Colonic mucosa (tissue), 4 donors: ENCODE results near the gene DHCR24. TPM values are rescaled to one million over a fixed set of nuclear protein-coding genes. Genes with fewer than 3 reads are reported as not detected.

Source experiments
- DNase-seq: peaks from one replicate; pipeline ENCODE4 v3.0.0-alpha.2; 2020
- H3K27ac ChIP-seq: fragments of 200-600 bp; one replicate; pipeline ENCODE4 v1.8.0; 2021
- H3K27me3 ChIP-seq: fragments of 200-600 bp; one replicate; pipeline ENCODE4 v1.8.0; 2021
- H3K36me3 ChIP-seq: fragments of 200-600 bp; one replicate; pipeline ENCODE4 v1.8.0; 2021
- H3K4me1 ChIP-seq: fragments of 200-600 bp; one replicate; pipeline ENCODE4 v1.8.0; 2021; ENCODE audit warnings: mild to moderate bottlenecking
- H3K4me3 ChIP-seq: fragments of 200-600 bp; one replicate; pipeline ENCODE4 v1.8.0; 2021
- H3K9ac ChIP-seq, 2 donors: one replicate each; pipeline ENCODE4 v1.7.0; 2013; ENCODE audit warnings: control low read depth in 2 of 2, low read depth in 2 of 2, low read length in 2 of 2
- H3K9me3 ChIP-seq: fragments of 200-600 bp; one replicate; pipeline ENCODE4 v1.8.0; 2021
- CTCF ChIP-seq: fragments of 200-600 bp; IDR thresholded peaks from one replicate; pipeline ENCODE4 v1.8.0; 2022; ENCODE audit warnings: antibody characterized with exemption, mild to moderate bottlenecking
- intact Hi-C: fragments of 100-400 bp; cut with DNase I; formaldehyde crosslinking; loops from one replicate; pipeline ENCODE4 v1.14.1; 2022
- total RNA-seq, 2 donors: library from RNA; stranded (reverse); fragmentation: NEBNext Ultra II Directional in 1 of 2; extraction: Animal tissue kit (Norgen Biotek cat#: 25700) in 1 of 2; gene quantifications; one replicate each; pipeline ENCODE4 v1.2.1, GENCODE V29; 2021
- donor health status: healthy.
- donor health status: DM: no; HTN: no; CAD: no.
- donor health status: DM: no; HTN: no; CAD: no.

Gene DHCR24
- total RNA-seq, 2 donors from 2014 or later, result 254 to 310 TPM

GRCh38 chr1:54864460-54865208, 22.4 kb downstream of the DHCR24 start:
- intact Hi-C loops, result no loop called here
- H3K36me3 ChIP-seq, result no peaks in the 10 kb centered on the region
- no peak for DNase-seq
- H3K4me1 ChIP-seq, result no peaks in the 10 kb centered on the region
- no peaks in the 10 kb centered on the region for H3K9me3 ChIP-seq
- no peaks in the 10 kb centered on the region for H3K27me3 ChIP-seq
- no peak for TF ChIP-seq CTCF
- no peak overlapping the region for H3K9ac ChIP-seq
- no peak overlapping the region for H3K4me3 ChIP-seq
- H3K27ac ChIP-seq, result no peak overlapping the region

GRCh38 chr1:54863267-54863665, 23.7 kb downstream of the DHCR24 start:
- intact Hi-C loops, result no loop called here
- Histone ChIP-seq H3K9me3 (no peaks in the 10 kb centered on the region), H3K36me3 (no peaks in the 10 kb centered on the region), H3K4me3 (no peak overlapping the region), H3K9ac (no peak overlapping the region), H3K4me1 (no peaks in the 10 kb centered on the region), H3K27me3 (no peaks in the 10 kb centered on the region), H3K27ac (no peak overlapping the region)
- no peak for TF ChIP-seq CTCF
- no peak for DNase-seq

- Histone ChIP-seq H3K9ac (no peak overlapping the region), H3K36me3 (no peaks in the 10 kb centered on the region)
- no peak for DNase-seq
These were observed 25.8 kb downstream of the DHCR24 start for GRCh38 chr1:54861070-54861761.

GRCh38 chr1:54859700-54860391, 27.1 kb downstream of the DHCR24 start:
- intact Hi-C loops, result no loop called here
- Histone ChIP-seq H3K27ac (no peak overlapping the region), H3K9ac (no peak overlapping the region), H3K4me3 (no peak overlapping the region), H3K27me3 (no peaks in the 10 kb centered on the region), H3K4me1 (no peaks in the 10 kb centered on the region), H3K36me3 (peaks cover 7% of the 10 kb centered on the region), H3K9me3 (no peaks in the 10 kb centered on the region)
- DNase-seq, result no peak
- no peak for TF ChIP-seq CTCF

More at GRCh38 chr1:54861070-54861761, 25.8 kb downstream of the DHCR24 start:
- Histone ChIP-seq H3K4me1 (no peaks in the 10 kb centered on the region), H3K4me3 (no peak overlapping the region), H3K27ac (no peak overlapping the region), H3K27me3 (no peaks in the 10 kb centered on the region), H3K9me3 (no peaks in the 10 kb centered on the region)
- TF ChIP-seq CTCF, result no peak
- intact Hi-C loops, result no loop called here

- H3K9me3 ChIP-seq, result no peaks in the 10 kb centered on the region
- no peaks in the 10 kb centered on the region for H3K4me1 ChIP-seq
- H3K36me3 ChIP-seq, result peaks cover 7% of the 10 kb centered on the region
- no peak overlapping the region for H3K27ac ChIP-seq
- no peak for DNase-seq
- TF ChIP-seq CTCF, result no peak
- no peak overlapping the region for H3K4me3 ChIP-seq
- H3K9ac ChIP-seq, result no peak overlapping the region
- intact Hi-C loops, result no loop called here
- H3K27me3 ChIP-seq, result no peaks in the 10 kb centered on the region
These were observed 29.0 kb downstream of the DHCR24 start for GRCh38 chr1:54857746-54858561.
